Hepatocyte (in vitro differentiated cells): ENCODE measurements around the gene TMEM175.

Source experiments
- EZH2 ChIP-seq: fragments of 200-600 bp; sonication (generic); IDR thresholded peaks from 2 replicates; pipeline ENCODE4 v1.6.1; 2016; ENCODE audit warnings: antibody characterized with exemption, mild to moderate bottlenecking, borderline replicate concordance
- EZH2phosphoT487 ChIP-seq: fragments of 200-600 bp; sonication (generic); IDR thresholded peaks from one replicate; pipeline ENCODE4 v1.6.1; 2018; ENCODE audit warnings: antibody characterized with exemption, mild to moderate bottlenecking, low read depth, moderate library complexity; ENCODE audit not compliant: unreplicated experiment, severe bottlenecking
- TF ChIP-seq, protein P1 (sequence below): fragments of 200-600 bp; sonication (generic); IDR thresholded peaks from 2 replicates; pipeline ENCODE4 v1.5.1; 2016; ENCODE audit warnings: antibody characterized with exemption, mild to moderate bottlenecking; ENCODE audit not compliant: poor library complexity

DNA sequence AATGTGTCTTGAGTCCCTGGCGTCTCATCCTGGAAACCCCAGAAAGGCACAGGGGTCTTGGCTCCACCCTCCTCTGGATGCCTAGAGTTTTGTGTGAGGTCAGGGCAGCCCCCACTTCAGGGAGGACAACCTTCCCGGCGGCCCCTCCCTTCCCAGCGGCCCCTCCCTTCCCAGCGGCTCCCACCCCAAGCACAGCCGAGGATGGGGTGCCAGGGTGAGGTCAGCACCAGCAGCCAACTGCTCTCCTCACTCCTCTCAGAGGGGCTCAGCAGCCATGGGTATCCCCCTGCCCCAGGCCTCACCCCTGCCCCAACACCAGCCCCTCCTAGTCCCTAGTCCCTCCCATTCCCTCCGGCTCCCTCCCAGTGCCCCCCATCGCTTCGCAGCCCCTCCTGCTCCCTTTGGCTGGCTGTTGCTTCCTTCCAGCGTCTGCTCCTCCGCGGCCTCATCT is 23.7 kb downstream of the TMEM175 start:
- TF ChIP-seq, protein P1, sequence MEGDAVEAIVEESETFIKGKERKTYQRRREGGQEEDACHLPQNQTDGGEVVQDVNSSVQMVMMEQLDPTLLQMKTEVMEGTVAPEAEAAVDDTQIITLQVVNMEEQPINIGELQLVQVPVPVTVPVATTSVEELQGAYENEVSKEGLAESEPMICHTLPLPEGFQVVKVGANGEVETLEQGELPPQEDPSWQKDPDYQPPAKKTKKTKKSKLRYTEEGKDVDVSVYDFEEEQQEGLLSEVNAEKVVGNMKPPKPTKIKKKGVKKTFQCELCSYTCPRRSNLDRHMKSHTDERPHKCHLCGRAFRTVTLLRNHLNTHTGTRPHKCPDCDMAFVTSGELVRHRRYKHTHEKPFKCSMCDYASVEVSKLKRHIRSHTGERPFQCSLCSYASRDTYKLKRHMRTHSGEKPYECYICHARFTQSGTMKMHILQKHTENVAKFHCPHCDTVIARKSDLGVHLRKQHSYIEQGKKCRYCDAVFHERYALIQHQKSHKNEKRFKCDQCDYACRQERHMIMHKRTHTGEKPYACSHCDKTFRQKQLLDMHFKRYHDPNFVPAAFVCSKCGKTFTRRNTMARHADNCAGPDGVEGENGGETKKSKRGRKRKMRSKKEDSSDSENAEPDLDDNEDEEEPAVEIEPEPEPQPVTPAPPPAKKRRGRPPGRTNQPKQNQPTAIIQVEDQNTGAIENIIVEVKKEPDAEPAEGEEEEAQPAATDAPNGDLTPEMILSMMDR, result no peak
- TF ChIP-seq EZH2phosphoT487, result no peak
- TF ChIP-seq EZH2, result no peak
